Measurements from ENCODE around the gene SRR.

The SRR gene

DNA sequence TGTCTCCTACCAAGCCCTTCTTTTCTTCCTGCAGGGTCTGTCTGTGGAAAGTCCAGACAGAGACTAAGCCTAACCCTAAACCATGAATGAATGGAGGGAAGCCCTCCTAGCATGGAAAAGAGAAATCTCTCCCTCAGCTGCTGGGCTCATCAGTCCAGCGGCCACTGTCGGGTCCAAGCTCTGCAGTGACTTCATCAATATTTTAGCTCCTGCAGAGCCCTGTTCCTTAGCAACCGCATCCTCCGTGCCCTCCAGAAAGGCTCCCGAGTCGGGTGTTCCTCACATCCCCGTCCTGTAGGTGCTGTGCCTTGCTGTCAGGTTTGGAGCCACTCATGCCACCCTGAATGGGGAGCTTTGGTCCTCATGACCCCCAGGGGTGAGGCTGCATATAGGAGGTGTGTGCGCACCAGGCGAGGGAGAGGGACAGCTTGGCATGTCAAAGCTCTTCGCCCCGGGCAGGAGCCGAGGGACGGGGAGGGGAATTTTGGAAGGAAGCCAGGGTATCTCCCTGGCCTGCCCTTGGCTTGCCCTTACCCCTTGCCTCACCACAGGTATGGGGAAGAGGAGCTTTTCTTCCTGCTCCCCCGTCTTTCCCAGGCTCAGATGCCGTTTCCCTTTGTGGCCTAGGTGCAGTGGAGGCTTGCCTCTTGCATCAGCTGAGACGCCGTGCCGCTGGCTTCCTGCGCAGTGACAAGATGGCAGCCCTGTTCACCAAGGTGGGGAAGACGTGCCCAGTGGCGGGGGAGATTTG lies 57.4 kb downstream of the SRR start:
- Histone ChIP-seq H3K27ac (no peak overlapping the region), H3K4me3 (no peak overlapping the region)
- DNase-seq (ENCODE audit: low spot score), result no peak
- TF ChIP-seq, protein P1, sequence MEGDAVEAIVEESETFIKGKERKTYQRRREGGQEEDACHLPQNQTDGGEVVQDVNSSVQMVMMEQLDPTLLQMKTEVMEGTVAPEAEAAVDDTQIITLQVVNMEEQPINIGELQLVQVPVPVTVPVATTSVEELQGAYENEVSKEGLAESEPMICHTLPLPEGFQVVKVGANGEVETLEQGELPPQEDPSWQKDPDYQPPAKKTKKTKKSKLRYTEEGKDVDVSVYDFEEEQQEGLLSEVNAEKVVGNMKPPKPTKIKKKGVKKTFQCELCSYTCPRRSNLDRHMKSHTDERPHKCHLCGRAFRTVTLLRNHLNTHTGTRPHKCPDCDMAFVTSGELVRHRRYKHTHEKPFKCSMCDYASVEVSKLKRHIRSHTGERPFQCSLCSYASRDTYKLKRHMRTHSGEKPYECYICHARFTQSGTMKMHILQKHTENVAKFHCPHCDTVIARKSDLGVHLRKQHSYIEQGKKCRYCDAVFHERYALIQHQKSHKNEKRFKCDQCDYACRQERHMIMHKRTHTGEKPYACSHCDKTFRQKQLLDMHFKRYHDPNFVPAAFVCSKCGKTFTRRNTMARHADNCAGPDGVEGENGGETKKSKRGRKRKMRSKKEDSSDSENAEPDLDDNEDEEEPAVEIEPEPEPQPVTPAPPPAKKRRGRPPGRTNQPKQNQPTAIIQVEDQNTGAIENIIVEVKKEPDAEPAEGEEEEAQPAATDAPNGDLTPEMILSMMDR (IDR thresholded peaks at IDR 0.05), result no peak

DNA sequence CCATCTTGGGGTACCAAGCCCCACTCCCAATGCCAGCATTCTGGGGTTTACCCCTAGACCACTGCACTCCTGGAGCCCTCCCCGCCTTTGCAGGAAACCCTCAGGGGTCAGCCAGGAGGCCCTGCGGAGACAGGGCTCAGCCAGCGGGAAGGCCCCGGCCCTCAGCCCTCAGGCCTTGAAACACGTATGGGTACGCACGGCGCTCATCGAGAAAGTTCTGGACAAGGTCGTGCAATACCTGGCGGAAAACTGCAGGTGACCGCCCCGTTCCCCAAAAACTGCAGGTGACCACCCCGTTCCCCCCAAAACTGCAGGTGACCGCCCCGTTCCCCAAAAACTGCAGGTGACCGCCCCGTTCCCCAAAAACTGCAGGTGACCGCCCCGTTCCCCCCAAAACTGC lies 58.3 kb downstream of the SRR start:
- H3K4me3 ChIP-seq, result no peak overlapping the region
- DNase-seq (ENCODE audit: low spot score), result no peak
- TF ChIP-seq, protein P1 (IDR thresholded peaks at IDR 0.05), result no peak

DNA sequence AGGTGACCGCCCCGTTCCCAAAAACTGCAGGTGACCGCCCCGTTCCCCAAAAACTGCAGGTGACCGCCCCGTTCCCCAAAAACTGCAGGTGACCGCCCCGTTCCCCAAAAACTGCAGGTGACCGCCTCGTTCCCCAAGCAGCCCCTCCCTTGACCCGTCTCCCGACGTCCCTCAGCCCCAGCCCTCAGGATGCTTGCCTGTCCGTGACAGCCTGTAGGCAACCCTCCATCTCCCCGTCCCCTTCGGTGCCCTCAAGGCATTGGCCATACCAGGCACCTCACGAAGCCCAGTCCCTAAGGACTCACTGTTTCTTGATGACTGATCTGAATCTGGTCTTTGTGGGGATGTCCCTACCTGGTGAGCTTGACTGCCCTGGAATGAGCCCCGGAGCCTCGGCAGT lies 58.7 kb downstream of the SRR start:
- Histone ChIP-seq H3K4me3 (no peak overlapping the region), H3K27ac (no peak overlapping the region)
- TF ChIP-seq, protein P1 (IDR thresholded peaks at IDR 0.05), result no peak
- DNase-seq (ENCODE audit: low spot score), result no peak

More for the DNA sequence above, 58.3 kb downstream of the SRR start:
- no peak overlapping the region for H3K27ac ChIP-seq

DNA sequence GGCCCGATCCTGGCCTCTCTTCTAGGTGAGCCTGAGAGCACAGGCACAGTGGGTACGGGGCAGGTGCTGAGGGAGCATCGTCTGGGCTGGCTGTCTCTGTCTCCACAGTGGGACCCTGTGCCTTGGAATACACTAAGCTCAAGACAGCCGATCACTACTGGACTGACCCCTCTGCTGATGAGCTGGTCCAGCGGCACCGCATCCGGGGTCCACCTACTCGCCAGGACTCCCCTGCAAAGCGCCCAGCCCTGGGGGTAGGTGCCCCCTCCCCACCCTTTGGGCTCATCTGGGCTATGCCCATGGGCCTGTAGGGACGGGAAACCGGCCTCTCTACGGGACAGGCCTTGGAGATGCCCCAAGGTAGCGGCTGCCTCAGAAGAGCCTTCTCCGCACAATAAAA lies 59.1 kb downstream of the SRR start:
- H3K27ac ChIP-seq, result no peak overlapping the region
- DNase-seq (ENCODE audit: low spot score), result no peak
- H3K4me3 ChIP-seq, result no peak overlapping the region
- TF ChIP-seq, protein P1 (IDR thresholded peaks at IDR 0.05), result no peak

DNA sequence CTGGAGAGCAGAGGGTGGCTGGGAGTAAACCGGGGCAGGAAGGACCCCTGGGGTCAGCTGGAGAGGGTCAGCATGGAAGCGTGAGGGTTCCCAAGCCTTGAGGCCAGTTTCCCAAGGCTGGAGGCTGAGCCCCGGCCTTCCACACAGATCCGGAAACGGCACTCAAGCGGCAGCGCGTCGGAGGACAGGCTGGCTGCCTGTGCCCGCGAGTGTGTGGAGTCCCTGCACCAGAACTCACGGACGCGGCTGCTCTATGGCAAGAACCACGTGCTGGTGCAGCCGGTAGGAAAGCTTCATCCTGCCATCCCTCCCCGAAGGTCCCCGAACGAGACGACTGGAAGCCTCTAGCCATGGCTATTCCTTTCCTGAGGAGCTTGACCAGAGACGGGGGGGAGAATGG lies 59.6 kb downstream of the SRR start:
- no peak for DNase-seq (ENCODE audit: low spot score)
- TF ChIP-seq, protein P1 (IDR thresholded peaks at IDR 0.05), result no peak
- H3K4me3 ChIP-seq, result no peak overlapping the region
- H3K27ac ChIP-seq, result no peak overlapping the region

DNA sequence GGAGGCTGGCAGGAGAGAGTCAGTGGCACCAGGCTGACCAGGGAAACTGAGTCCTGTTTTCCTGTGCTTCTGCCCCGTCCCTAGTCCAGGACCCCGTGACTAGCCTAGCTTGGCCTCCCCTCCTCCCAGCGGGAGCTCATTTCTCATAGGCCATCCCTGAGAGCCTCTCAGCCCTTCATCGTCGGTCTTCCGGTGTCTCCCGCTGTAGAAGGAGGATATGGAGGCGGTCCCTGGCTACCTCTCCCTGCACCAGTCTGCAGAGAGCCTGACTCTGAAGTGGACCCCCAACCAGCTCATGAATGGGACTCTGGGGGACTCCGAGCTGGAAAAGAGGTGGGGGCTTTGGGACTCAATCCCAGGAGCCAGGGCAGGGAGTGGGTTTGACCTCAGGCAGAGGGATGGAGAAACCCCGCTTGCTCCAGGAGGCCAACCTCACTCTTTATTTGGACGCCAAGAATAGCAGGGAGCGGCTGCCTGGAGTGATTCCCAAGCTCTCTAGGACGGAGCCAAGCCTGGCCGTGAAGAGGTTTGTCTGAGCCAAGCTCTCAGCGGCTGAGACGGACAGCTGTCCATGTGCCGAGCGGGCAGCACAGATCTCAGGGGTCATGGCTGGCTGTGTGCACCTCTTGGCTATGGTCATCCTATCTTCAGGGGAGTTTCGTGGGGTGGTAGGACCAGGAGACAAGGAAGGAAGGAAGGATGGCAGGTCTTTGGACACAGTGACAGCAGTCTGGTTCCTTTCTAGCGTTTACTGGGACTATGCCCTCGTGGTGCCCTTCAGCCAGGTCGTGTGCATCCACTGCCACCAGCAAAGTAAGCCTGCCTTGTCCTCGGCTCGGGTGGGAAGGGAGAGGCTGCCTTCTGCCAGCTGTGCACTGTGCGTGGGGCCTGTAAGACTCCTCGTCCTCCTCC lies 60.4 kb downstream of the SRR start:
- TF ChIP-seq, protein P1 (IDR thresholded peaks at IDR 0.05), result no peak
- no peak overlapping the region for H3K27ac ChIP-seq
- H3K4me3 ChIP-seq, result no peak overlapping the region
- DNase-seq (ENCODE audit: low spot score), result no peak

Data from coronary artery (tissue), 2 donors.